Thoracic aorta (tissue), 2 donors: Measurements from ENCODE around the gene SPEN. TPM values are rescaled to one million over a fixed set of nuclear protein-coding genes. Genes with fewer than 3 reads are reported as not detected.

Experiments
- ATAC-seq: fragments of 150-250 bp; one replicate; pipeline ENCODE4 v1.8.0; 2017; ENCODE audit warnings: low read depth; ENCODE audit not compliant: insufficient number of reproducible peaks, low FRiP score
- DNase-seq: peaks from one replicate; pipeline ENCODE4 v3.0.0-alpha.2; 2020; ENCODE audit warnings: low spot score
- H3K27ac ChIP-seq, 2 donors: fragments of 200-600 bp; sonication (generic); 1 replicate in 1 of 2; 2 replicates in 1 of 2; pipeline ENCODE4 v1.5.1; 2016; ENCODE audit warnings: mild to moderate bottlenecking in 2 of 2, moderate library complexity in 2 of 2
- H3K27me3 ChIP-seq: fragments of 200-600 bp; sonication (generic); replicated peaks from 2 replicates; pipeline ENCODE4 v1.6.0; 2016; ENCODE audit warnings: mild to moderate bottlenecking; ENCODE audit not compliant: insufficient read depth
- H3K36me3 ChIP-seq: fragments of 200-600 bp; sonication (generic); one replicate; pipeline ENCODE4 v1.5.1; 2016
- H3K4me1 ChIP-seq, 2 donors: fragments of 200-600 bp; sonication (generic); 1 replicate in 1 of 2; 2 replicates in 1 of 2; pipeline versions ENCODE4 v1.5.1 to v1.6.0; 2016; ENCODE audit warnings: low read depth in 2 of 2, mild to moderate bottlenecking in 1 of 2; ENCODE audit not compliant: control insufficient read depth in 1 of 2
- H3K4me3 ChIP-seq: fragments of 200-600 bp; sonication (generic); 2 replicates; pipeline ENCODE4 v1.5.1; 2016; ENCODE audit warnings: mild to moderate bottlenecking
- H3K9me3 ChIP-seq: fragments of 200-600 bp; sonication (generic); 2 replicates; pipeline ENCODE4 v1.5.1; 2016
- total RNA-seq, 2 donors: library from RNA; depleted of rRNA; stranded (reverse); fragments of >200 nt; gene quantifications; one replicate each; pipeline versions ENCODE4 v1.1.0 to v1.2.3, GENCODE V29; 2016
- TF ChIP-seq, protein P1 (sequence below): fragments of 200-600 bp; sonication (generic); IDR thresholded peaks from one replicate; pipeline ENCODE4 v1.5.1; 2019; ENCODE audit warnings: antibody characterized with exemption

Gene SPEN
- total RNA-seq, 2 donors from 2014 or later = 52.3 to 96.9 TPM

DNA sequence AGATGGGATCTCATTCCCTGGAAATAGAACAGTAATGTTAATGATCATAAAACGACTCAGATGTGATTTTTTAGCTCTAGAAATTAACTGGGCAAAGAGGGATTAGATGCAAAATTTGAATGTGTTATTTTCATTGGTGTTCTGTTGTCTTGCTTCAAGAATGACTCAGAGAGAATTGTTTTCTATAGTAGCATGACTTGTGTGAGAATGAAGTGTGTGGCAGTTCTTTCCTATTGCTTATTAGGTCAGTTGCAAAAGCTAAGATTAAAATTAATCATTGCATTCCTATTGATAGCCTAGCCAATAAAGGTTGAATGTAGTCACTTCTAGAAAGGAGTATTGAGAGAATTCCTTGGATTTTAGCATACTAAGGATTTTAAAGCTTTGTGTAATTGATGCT, 22.9 kb downstream of the SPEN start:
- H3K9me3 ChIP-seq = no peaks in the 10 kb centered on the region
- peaks cover 26 to 59% of the 10 kb centered on the region in 2 donors for H3K4me1 ChIP-seq
- no peak overlapping the region for H3K27ac ChIP-seq
- ATAC-seq (no peak), DNase-seq (no peak)
- peaks cover 5% of the 10 kb centered on the region for H3K36me3 ChIP-seq
- H3K4me3 ChIP-seq = no peak overlapping the region
- TF ChIP-seq, protein P1, sequence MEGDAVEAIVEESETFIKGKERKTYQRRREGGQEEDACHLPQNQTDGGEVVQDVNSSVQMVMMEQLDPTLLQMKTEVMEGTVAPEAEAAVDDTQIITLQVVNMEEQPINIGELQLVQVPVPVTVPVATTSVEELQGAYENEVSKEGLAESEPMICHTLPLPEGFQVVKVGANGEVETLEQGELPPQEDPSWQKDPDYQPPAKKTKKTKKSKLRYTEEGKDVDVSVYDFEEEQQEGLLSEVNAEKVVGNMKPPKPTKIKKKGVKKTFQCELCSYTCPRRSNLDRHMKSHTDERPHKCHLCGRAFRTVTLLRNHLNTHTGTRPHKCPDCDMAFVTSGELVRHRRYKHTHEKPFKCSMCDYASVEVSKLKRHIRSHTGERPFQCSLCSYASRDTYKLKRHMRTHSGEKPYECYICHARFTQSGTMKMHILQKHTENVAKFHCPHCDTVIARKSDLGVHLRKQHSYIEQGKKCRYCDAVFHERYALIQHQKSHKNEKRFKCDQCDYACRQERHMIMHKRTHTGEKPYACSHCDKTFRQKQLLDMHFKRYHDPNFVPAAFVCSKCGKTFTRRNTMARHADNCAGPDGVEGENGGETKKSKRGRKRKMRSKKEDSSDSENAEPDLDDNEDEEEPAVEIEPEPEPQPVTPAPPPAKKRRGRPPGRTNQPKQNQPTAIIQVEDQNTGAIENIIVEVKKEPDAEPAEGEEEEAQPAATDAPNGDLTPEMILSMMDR = no peak
- H3K27me3 ChIP-seq = no peaks in the 10 kb centered on the region

DNA sequence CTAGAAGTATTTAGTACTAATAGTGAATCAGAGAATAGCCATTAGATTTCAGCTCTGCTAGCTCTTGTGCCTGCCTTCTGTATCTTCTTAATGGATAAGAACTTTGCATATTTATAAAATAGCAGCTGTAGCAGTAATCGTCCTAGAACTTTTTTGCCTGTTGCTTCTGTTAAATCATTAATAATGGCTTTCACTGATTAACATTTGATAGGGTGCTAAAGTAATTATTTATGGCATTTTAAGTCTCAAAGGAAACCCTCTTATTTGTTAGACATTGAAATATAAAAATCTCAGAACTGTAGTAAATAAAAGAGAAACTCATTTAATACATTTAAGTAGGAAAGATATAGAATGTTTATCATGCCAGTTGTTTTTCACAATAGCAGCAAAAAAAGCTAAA, 27.0 kb downstream of the SPEN start:
- Histone ChIP-seq H3K36me3 (peaks cover 10% of the 10 kb centered on the region), H3K4me3 (no peak overlapping the region), H3K9me3 (no peaks in the 10 kb centered on the region), H3K4me1 (peaks cover 11 to 63% of the 10 kb centered on the region in 2 donors), H3K27me3 (no peaks in the 10 kb centered on the region), H3K27ac (no peak overlapping the region)
- TF ChIP-seq, protein P1 = no peak
- no peak for DNase-seq
- ATAC-seq = no peak

DNA sequence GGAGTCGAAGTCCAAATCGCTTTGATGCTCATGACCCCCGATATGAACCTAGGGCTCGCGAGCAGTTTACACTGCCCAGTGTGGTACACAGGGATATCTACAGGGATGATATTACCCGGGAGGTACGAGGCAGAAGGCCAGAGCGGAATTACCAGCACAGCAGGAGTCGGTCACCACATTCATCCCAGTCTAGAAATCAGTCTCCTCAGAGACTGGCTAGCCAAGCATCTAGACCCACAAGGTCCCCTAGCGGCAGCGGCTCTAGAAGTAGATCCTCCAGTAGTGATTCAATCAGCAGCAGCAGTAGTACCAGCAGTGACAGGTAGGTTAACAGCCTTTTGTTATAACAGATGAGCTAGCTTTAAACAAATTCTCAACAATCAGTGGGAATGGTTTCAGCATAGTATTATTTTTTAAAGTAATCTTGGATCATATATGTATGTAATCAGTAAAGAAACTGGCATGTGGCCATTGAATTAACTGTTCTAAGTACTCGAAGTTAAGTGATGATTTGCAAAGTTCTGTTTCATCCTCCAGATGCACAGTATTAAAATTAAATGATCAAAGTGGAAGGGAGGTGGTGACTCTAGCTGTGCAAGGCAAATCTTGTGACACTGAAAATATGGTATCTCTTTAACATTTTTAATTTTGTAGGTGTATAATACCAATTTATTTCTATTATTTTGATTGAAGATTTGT, 29.0 kb downstream of the SPEN start:
- ATAC-seq (no peak), DNase-seq (no peak)
- Histone ChIP-seq H3K36me3 (peaks cover 13% of the 10 kb centered on the region), H3K4me1 (peaks cover 6 to 53% of the 10 kb centered on the region in 2 donors), H3K4me3 (no peak overlapping the region), H3K27me3 (no peaks in the 10 kb centered on the region), H3K27ac (no peak overlapping the region), H3K9me3 (no peaks in the 10 kb centered on the region)
- TF ChIP-seq, protein P1 = peak; percentile 26

DNA sequence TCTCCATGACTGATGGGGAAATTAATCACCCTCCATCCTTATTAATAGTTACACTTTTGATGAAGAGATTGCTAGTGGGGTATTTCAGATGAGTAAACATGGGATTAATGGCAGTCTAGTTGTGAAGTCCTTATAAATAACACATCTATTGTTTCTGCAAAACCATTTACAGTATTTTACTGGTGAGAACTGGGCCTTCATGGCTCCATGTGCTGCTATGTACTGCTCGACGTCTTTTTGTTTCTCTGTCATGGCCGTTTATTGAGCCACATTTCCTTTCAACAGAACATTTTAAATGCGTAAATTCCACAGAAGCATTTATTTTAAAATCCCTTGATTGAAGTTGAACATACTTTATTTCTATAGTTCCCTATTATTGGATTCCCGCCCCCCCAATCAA, 34.5 kb downstream of the SPEN start:
- H3K4me3 ChIP-seq = no peak overlapping the region
- H3K4me1 ChIP-seq = peaks cover 26 to 64% of the 10 kb centered on the region in 2 donors
- no peaks in the 10 kb centered on the region for H3K9me3 ChIP-seq
- H3K27ac ChIP-seq = no peak overlapping the region
- ATAC-seq = no peak
- H3K36me3 ChIP-seq = peaks cover 3% of the 10 kb centered on the region
- TF ChIP-seq, protein P1 = no peak
- no peak for DNase-seq
- H3K27me3 ChIP-seq = no peaks in the 10 kb centered on the region

DNA sequence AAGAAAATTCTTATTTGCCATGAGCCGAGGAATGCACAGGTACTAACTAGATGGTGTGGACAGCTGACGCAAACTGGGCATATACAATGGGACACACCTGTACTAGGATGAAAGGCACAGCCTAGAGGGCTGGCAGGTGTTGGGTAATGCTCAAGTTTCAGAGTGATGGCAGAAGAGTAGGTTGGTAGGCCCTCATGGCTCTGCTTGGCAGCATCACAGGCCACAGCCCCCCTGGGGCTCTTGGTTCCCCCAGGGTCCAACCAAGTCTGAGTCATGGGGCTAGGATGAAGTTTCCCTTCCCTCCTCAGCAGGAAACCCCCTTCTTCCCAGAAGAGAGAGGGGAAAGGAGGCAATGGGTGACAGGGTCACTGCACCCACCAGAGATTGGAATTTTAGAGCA, 35.2 kb downstream of the SPEN start:
- Histone ChIP-seq H3K36me3 (peaks cover 3% of the 10 kb centered on the region), H3K27ac (no peak overlapping the region), H3K4me1 (peaks cover 26 to 64% of the 10 kb centered on the region in 2 donors), H3K9me3 (no peaks in the 10 kb centered on the region), H3K4me3 (no peak overlapping the region), H3K27me3 (no peaks in the 10 kb centered on the region)
- ATAC-seq (no peak), DNase-seq (no peak)
- TF ChIP-seq, protein P1 = no peak
